HepG2 (cell line): ENCODE measurements around the gene F12. TPM values are rescaled to one million over a fixed set of nuclear protein-coding genes. Genes with fewer than 3 reads are reported as not detected.

Source experiments
- ATAC-seq: fragments of 200-7000 bp; cut with Tn5 transposase; 3 replicates; pipeline ENCODE4 v1.9.1; 2020; ENCODE audit warnings: mild to moderate bottlenecking, moderate library complexity
- BruUV-seq: library from RNA; stranded (reverse); fragments of 400-500 nt; replicated peaks from 2 replicates; lab custom pipeline; 2021; lab: Mats Ljungman, UMichigan
- CTCF ChIA-PET: fragments of 300-600 bp; formaldehyde crosslinking; extraction: SDS; loops from one replicate; lab custom pipeline; 2021; ENCODE audit warnings: low total read pairs, inconsistent platforms, low intra/inter-chr PET ratio; lab: Yijun Ruan, JAX
- POLR2A ChIA-PET: fragments of 350-600 bp; sonication (Branson Sonifier 250); formaldehyde crosslinking; loops from one replicate; lab custom pipeline; 2020; ENCODE audit warnings: antibody characterized with exemption, inconsistent platforms; lab: Yijun Ruan, JAX
- DNase-seq: peaks from one replicate; pipeline ENCODE4 v3.0.0-alpha.2; 2015; ENCODE audit warnings: low spot score
- FAIRE-seq: peaks from 3 replicates; lab custom pipeline; 2011; peaks lifted over from hg19 to GRCh38; lab: Jason Lieb, UNC
- H2AFZ ChIP-seq: one replicate; pipeline ENCODE4 v1.6.1; 2011; ENCODE audit warnings: low read length, inconsistent platforms
- H3K27ac ChIP-seq: fragments of 300-600 bp; 3 replicates; pipeline ENCODE4 v1.8.0; 2011; ENCODE audit warnings: mixed run types, mild to moderate bottlenecking, mixed read lengths, low read length, inconsistent platforms; ENCODE audit not compliant: insufficient read depth; ENCODE audit errors: extremely low read length
- H3K27me3 ChIP-seq, 2 experiments: fragments of 200-600 bp in 1 of 2; 2 replicates in 1 of 2; 3 replicates in 1 of 2; pipeline versions ENCODE4 v1.6.0 to v1.8.0; 2011; ENCODE audit warnings: low read length in 2 of 2, mild to moderate bottlenecking in 2 of 2, moderate library complexity in 2 of 2, inconsistent platforms in 1 of 2; ENCODE audit not compliant: insufficient read depth in 2 of 2, control insufficient read depth in 1 of 2
- H3K36me3 ChIP-seq, 2 experiments: fragments of 200-600 bp in 1 of 2; replicated peaks in 1 of 2; 2 replicates in 1 of 2; 3 replicates in 1 of 2; pipeline versions ENCODE4 v1.5.1 to v1.8.0; 2011; ENCODE audit warnings: low read length in 2 of 2, inconsistent platforms in 1 of 2; ENCODE audit not compliant: insufficient read depth in 2 of 2, control insufficient read depth in 1 of 2
- H3K4me1 ChIP-seq: 2 replicates; pipeline ENCODE4 v1.5.1; 2012; ENCODE audit warnings: low read length, inconsistent platforms; ENCODE audit not compliant: insufficient read depth
- H3K4me2 ChIP-seq: 2 replicates; pipeline ENCODE4 v1.6.0; 2011; ENCODE audit warnings: low read depth, low read length, inconsistent platforms
- H3K4me3 ChIP-seq, 3 experiments: fragments of 200-600 bp in 1 of 3; sonication (generic), shearing (Covaris generic) in 1 of 3; replicated peaks in 1 of 3; 2 replicates each; pipeline ENCODE4 v1.5.1; 2011 to 2016; ENCODE audit warnings: low read length in 3 of 3, inconsistent platforms in 2 of 3, low read depth in 2 of 3, mild to moderate bottlenecking in 2 of 3, control low read depth in 1 of 3, mixed read lengths in 1 of 3; ENCODE audit not compliant: insufficient read depth in 1 of 3
- H3K79me2 ChIP-seq: one replicate; pipeline ENCODE4 v1.6.1; 2011; ENCODE audit warnings: low read length, inconsistent platforms; ENCODE audit not compliant: insufficient read depth
- H3K9ac ChIP-seq: 2 replicates; pipeline ENCODE4 v1.6.0; 2011; ENCODE audit warnings: mild to moderate bottlenecking, low read depth, low read length, inconsistent platforms; ENCODE audit not compliant: insufficient read depth
- H3K9me3 ChIP-seq: 2 replicates; pipeline ENCODE4 v1.5.1; 2012; ENCODE audit warnings: mild to moderate bottlenecking, low read length
- H4K20me1 ChIP-seq: 2 replicates; pipeline ENCODE4 v1.6.0; 2011; ENCODE audit warnings: inconsistent platforms, mild to moderate bottlenecking, low read length, moderate library complexity; ENCODE audit not compliant: insufficient read depth
- ATAD3A ChIP-seq: sonication (generic); formaldehyde crosslinking; IDR thresholded peaks from 2 replicates; pipeline ENCODE4 v1.4.0; 2020; ENCODE audit warnings: missing genetic modification reagents
- DPF2 ChIP-seq: sonication (generic); formaldehyde crosslinking; IDR thresholded peaks from 2 replicates; pipeline ENCODE4 v1.4.0; 2020; ENCODE audit warnings: mild to moderate bottlenecking, low read depth, missing genetic modification reagents, borderline replicate concordance
- ERF ChIP-seq: IDR thresholded peaks from 2 replicates; pipeline ENCODE4 v1.6.1; 2018; ENCODE audit warnings: missing biosample characterization, missing genetic modification reagents
- KLF16 ChIP-seq, 2 experiments: sonication (generic) in 1 of 2; formaldehyde crosslinking in 1 of 2; IDR thresholded peaks; 2 replicates each; pipeline versions ENCODE4 v1.6.1 to v1.8.0; 2016 to 2023; ENCODE audit warnings: missing genetic modification reagents in 2 of 2, missing compliant biosample characterization in 1 of 2
- MED1 ChIP-seq: sonication (generic); formaldehyde crosslinking; IDR thresholded peaks from 2 replicates; pipeline ENCODE4 v1.4.0; 2020; ENCODE audit warnings: missing genetic modification reagents
- MTA1 ChIP-seq: sonication (generic); formaldehyde crosslinking; IDR thresholded peaks from 2 replicates; pipeline ENCODE4 v1.4.0; 2020; ENCODE audit warnings: missing genetic modification reagents, mild to moderate bottlenecking, borderline replicate concordance
- ZNF563 ChIP-seq: sonication (generic); formaldehyde crosslinking; IDR thresholded peaks from 2 replicates; pipeline ENCODE4 v1.8.0; 2022; ENCODE audit warnings: mild to moderate bottlenecking, moderate library complexity, missing genetic modification reagents
- WGBS: methylation state at CpG from one replicate; pipeline ENCODE4 v1.1.6; 2017; ENCODE audit warnings: low lambda C conversion rate; 5-methylcytosine and 5-hydroxymethylcytosine counted together
- in situ Hi-C: cut with HindIII; loops from 2 replicates; pipeline ENCODE4 v1.10.0; 2017; ENCODE audit warnings: low pct_unique_long_range_greater_than_20kb; ENCODE audit not compliant: extremely low pct_ligation_motif_present
- intact Hi-C: fragments of 100-400 bp; cut with micrococcal nuclease; formaldehyde crosslinking; loops from one replicate; pipeline ENCODE4 v1.10.0; 2022; ENCODE audit not compliant: unreplicated experiment
- polyA plus RNA-seq, 8 experiments: library from polyadenylated mRNA; depleted of rRNA in 3 of 8; stranded (reverse) in 7 of 8; unstranded in 1 of 8; fragments of >200 nt; fragmentation: Illumina TruSeq in 4 of 8; extraction: Trizol in 4 of 8; gene quantifications; 2 replicates each; pipeline versions ENCODE4 v1.2.1 to v1.2.3, GENCODE V29; 2011 to 2016; ENCODE audit warnings: low read depth in 4 of 8, missing spikeins in 1 of 8, mixed read lengths in 1 of 8; ENCODE audit not compliant: insufficient read depth in 1 of 8
- total RNA-seq, 5 experiments: library from RNA; depleted of rRNA; stranded (reverse); fragments of >200 nt; fragmentation: Illumina TruSeq; extraction: Trizol; gene quantifications; 2 replicates each; pipeline ENCODE4 v1.2.3, GENCODE V29; 2016; ENCODE audit warnings: low read depth in 1 of 5
- TF ChIP-seq, protein P1 (sequence below): sonication (generic); formaldehyde crosslinking; IDR thresholded peaks from 2 replicates; pipeline ENCODE4 v1.9.0; 2021; ENCODE audit warnings: missing genetic modification reagents, mild to moderate bottlenecking, borderline replicate concordance
- TF ChIP-seq, protein P2 (sequence below): sonication (generic); formaldehyde crosslinking; IDR thresholded peaks from 2 replicates; pipeline ENCODE4 v1.5.0; 2020; ENCODE audit warnings: mild to moderate bottlenecking, missing genetic modification reagents, moderate library complexity
- TF ChIP-seq, protein P3 (sequence below): sonication (generic); formaldehyde crosslinking; IDR thresholded peaks from 2 replicates; pipeline ENCODE4 v1.4.0; 2020; ENCODE audit warnings: mild to moderate bottlenecking, missing genetic modification reagents
- TF ChIP-seq, protein P4 (sequence below): sonication (generic); formaldehyde crosslinking; IDR thresholded peaks from 2 replicates; pipeline ENCODE4 v1.5.0; 2020; ENCODE audit warnings: mild to moderate bottlenecking, missing genetic modification reagents, borderline replicate concordance

The F12 gene
- total and polyA plus RNA-seq, 2 of the 13 experiments (the other 11 are each of a cell fraction or from before 2014, with no cell fraction given), result 2.5 to 3.0 TPM

DNA sequence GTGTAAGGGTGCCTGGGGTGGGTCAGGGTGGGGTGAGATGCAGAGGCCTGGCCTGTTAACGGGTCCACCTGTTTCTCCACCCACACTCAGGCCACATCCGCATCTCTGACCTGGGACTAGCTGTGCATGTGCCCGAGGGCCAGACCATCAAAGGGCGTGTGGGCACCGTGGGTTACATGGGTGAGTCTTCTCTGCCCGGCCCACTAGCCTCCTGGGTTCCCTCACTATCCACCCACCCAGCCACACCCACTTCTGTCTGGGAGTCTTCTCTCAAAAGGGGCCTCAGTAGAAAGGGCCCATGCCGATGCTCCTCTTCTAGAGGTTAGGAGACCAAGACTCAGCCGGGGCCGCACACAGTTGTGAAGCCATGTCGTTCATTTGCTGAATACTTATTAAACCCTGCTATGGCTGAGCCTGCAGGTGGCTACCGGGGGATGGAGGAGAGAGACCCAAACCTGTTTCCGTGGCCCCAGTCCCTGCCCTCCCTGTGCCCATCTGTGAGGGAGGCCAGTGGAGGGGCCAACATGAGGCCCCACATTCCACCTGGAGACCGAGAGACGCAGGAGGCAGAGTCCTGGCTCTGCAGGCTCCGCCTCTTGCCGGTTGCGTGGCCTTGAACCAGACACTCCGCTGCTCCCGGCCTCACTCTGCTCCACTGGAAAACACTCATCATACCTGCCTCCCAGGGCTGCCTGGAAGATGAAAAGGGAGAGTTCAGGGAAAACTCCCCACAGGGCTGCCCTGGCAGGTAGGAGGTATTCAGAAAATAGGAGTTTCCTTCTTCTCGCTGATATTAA lies 25.8 kb upstream of the F12 start:
- ATAC-seq, result peak; percentile 82
- no peaks in the 10 kb centered on the region for H3K79me2 ChIP-seq
- POLR2A ChIA-PET, result interaction anchor here (1.1 to 1.6 kb wide), 4 partner anchors 9 to 56 kb away, joined by 3 to 5 read pairs (median 3); partner anchors contain the start of gene GRK6
- CTCF ChIA-PET, result no interaction called here
- intact Hi-C loops (no loop called here), in situ Hi-C loops (no loop called here)
- no peaks in the 10 kb centered on the region for H3K9me3 ChIP-seq
- no peak overlapping the region for H3K9ac ChIP-seq
- 67% methylated on average over 6 of the region's 20 CpGs for WGBS
- H4K20me1 ChIP-seq, result no peaks in the 10 kb centered on the region
- FAIRE-seq, result no peak
- H3K36me3 ChIP-seq, result peaks cover 22 to 32% of the 10 kb centered on the region in 2 experiments; a peak in 4 of 5 replicates
- peak; percentile 69 for DNase-seq
- H3K4me2 ChIP-seq, result peak overlapping the region; percentile 14; the same call in 1 of the 2 replicates
- H2AFZ ChIP-seq, result no peak overlapping the region
- H3K27me3 ChIP-seq, result no peaks in the 10 kb centered on the region
- H3K4me3 ChIP-seq, result no peak overlapping the region; a peak in 1 of 6 replicates
- peak overlapping the region; percentile 58 for H3K27ac ChIP-seq
- BruUV-seq, result no TSS peak
- peaks cover 35% of the 10 kb centered on the region for H3K4me1 ChIP-seq
- TF ChIP-seq ATAD3A (CRISPR knock-in tag) (no peak), DPF2 (CRISPR knock-in tag) (0 out of 2 replicates have a peak, but pooled peaks have one; percentile 31), KLF16 (CRISPR knock-in tag; IDR thresholded peaks at IDR 0.05) (0 out of 4 replicates have a peak, but pooled peaks of 1 of the 2 experiments have one; percentile 25), ERF (CRISPR knock-in tag) (peak; percentile 42; the same call in 1 of the 2 replicates), MTA1 (CRISPR knock-in tag) (peak; percentile 47; the same call in 1 of the 2 replicates), ZNF563 (CRISPR knock-in tag) (no peak), MED1 (CRISPR knock-in tag) (peak; percentile 40)
- TF ChIP-seq, protein P1, sequence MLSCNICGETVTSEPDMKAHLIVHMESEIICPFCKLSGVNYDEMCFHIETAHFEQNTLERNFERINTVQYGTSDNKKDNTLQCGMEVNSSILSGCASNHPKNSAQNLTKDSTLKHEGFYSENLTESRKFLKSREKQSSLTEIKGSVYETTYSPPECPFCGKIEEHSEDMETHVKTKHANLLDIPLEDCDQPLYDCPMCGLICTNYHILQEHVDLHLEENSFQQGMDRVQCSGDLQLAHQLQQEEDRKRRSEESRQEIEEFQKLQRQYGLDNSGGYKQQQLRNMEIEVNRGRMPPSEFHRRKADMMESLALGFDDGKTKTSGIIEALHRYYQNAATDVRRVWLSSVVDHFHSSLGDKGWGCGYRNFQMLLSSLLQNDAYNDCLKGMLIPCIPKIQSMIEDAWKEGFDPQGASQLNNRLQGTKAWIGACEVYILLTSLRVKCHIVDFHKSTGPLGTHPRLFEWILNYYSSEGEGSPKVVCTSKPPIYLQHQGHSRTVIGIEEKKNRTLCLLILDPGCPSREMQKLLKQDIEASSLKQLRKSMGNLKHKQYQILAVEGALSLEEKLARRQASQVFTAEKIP (CRISPR knock-in tag), result no peak
- TF ChIP-seq, protein P2, sequence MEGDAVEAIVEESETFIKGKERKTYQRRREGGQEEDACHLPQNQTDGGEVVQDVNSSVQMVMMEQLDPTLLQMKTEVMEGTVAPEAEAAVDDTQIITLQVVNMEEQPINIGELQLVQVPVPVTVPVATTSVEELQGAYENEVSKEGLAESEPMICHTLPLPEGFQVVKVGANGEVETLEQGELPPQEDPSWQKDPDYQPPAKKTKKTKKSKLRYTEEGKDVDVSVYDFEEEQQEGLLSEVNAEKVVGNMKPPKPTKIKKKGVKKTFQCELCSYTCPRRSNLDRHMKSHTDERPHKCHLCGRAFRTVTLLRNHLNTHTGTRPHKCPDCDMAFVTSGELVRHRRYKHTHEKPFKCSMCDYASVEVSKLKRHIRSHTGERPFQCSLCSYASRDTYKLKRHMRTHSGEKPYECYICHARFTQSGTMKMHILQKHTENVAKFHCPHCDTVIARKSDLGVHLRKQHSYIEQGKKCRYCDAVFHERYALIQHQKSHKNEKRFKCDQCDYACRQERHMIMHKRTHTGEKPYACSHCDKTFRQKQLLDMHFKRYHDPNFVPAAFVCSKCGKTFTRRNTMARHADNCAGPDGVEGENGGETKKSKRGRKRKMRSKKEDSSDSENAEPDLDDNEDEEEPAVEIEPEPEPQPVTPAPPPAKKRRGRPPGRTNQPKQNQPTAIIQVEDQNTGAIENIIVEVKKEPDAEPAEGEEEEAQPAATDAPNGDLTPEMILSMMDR (CRISPR knock-in tag), result 0 out of 2 replicates have a peak, but pooled peaks have one; percentile 7
- TF ChIP-seq, protein P3, sequence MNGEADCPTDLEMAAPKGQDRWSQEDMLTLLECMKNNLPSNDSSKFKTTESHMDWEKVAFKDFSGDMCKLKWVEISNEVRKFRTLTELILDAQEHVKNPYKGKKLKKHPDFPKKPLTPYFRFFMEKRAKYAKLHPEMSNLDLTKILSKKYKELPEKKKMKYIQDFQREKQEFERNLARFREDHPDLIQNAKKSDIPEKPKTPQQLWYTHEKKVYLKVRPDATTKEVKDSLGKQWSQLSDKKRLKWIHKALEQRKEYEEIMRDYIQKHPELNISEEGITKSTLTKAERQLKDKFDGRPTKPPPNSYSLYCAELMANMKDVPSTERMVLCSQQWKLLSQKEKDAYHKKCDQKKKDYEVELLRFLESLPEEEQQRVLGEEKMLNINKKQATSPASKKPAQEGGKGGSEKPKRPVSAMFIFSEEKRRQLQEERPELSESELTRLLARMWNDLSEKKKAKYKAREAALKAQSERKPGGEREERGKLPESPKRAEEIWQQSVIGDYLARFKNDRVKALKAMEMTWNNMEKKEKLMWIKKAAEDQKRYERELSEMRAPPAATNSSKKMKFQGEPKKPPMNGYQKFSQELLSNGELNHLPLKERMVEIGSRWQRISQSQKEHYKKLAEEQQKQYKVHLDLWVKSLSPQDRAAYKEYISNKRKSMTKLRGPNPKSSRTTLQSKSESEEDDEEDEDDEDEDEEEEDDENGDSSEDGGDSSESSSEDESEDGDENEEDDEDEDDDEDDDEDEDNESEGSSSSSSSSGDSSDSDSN (CRISPR knock-in tag), result 0 out of 2 replicates have a peak, but pooled peaks have one; percentile 31
- TF ChIP-seq, protein P4, sequence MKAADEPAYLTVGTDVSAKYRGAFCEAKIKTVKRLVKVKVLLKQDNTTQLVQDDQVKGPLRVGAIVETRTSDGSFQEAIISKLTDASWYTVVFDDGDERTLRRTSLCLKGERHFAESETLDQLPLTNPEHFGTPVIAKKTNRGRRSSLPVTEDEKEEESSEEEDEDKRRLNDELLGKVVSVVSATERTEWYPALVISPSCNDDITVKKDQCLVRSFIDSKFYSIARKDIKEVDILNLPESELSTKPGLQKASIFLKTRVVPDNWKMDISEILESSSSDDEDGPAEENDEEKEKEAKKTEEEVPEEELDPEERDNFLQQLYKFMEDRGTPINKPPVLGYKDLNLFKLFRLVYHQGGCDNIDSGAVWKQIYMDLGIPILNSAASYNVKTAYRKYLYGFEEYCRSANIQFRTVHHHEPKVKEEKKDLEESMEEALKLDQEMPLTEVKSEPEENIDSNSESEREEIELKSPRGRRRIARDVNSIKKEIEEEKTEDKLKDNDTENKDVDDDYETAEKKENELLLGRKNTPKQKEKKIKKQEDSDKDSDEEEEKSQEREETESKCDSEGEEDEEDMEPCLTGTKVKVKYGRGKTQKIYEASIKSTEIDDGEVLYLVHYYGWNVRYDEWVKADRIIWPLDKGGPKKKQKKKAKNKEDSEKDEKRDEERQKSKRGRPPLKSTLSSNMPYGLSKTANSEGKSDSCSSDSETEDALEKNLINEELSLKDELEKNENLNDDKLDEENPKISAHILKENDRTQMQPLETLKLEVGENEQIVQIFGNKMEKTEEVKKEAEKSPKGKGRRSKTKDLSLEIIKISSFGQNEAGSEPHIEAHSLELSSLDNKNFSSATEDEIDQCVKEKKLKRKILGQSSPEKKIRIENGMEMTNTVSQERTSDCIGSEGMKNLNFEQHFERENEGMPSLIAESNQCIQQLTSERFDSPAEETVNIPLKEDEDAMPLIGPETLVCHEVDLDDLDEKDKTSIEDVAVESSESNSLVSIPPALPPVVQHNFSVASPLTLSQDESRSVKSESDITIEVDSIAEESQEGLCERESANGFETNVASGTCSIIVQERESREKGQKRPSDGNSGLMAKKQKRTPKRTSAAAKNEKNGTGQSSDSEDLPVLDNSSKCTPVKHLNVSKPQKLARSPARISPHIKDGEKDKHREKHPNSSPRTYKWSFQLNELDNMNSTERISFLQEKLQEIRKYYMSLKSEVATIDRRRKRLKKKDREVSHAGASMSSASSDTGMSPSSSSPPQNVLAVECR (CRISPR knock-in tag), result peak; percentile 60; the same call in 1 of the 2 replicates
